Motor neuron (in vitro differentiated cells): ENCODE data around the gene RPA1. TPM values are rescaled to one million over a fixed set of nuclear protein-coding genes. Genes with fewer than 3 reads are reported as not detected.
A peak's percentile ranks its signal among the peaks of the same experiment; 100 is the strongest.

Experiments
- ATAC-seq, 8 experiments: fragments of 200-7000 bp; cut with Tn5 transposase; replicated peaks in 6 of 8; 2 replicates each; pipeline ENCODE4 v1.8.0; 2021; ENCODE audit warnings: mild to moderate bottlenecking in 8 of 8, moderate library complexity in 8 of 8
- H3K27ac ChIP-seq, 2 donors: fragments of 250-450 bp; sonication (Bioruptor Pico); 2 replicates each; pipeline ENCODE4 v1.9.0; 2021; ENCODE audit warnings: antibody characterized with exemption in 2 of 2, mild to moderate bottlenecking in 2 of 2, moderate library complexity in 1 of 2
- H3K4me1 ChIP-seq, 2 donors: fragments of 250-450 bp; sonication (Bioruptor Pico); replicated peaks in 1 of 2; 2 replicates each; pipeline ENCODE4 v1.6.1; 2021; ENCODE audit warnings: antibody characterized with exemption in 2 of 2, mild to moderate bottlenecking in 2 of 2, moderate library complexity in 1 of 2
- H3K4me3 ChIP-seq, 5 donors: fragments of 250-450 bp; sonication (Bioruptor Pico); 2 replicates each; pipeline ENCODE4 v1.9.0; 2021; ENCODE audit warnings: antibody characterized with exemption in 5 of 5, mild to moderate bottlenecking in 5 of 5, moderate library complexity in 4 of 5
- WGBS, 10 experiments: fragments of 450-650 bp; shearing (Covaris generic); methylation state at CpG; one replicate each; pipeline ENCODE4 v1.0.0; 2022; 5-methylcytosine and 5-hydroxymethylcytosine counted together
- in situ Hi-C, 9 experiments: fragments of 400-800 bp; cut with MboI; loops; one replicate each; pipeline ENCODE4 v1.15.0; 2021; ENCODE audit warnings: low sequenced_read_pairs in 9 of 9, low pct_unique_long_range_greater_than_20kb in 2 of 9; ENCODE audit not compliant: unreplicated experiment in 9 of 9
- total RNA-seq, 8 experiments: library from RNA; unstranded; fragments of 300-600 nt; gene quantifications; 2 replicates each; pipeline versions ENCODE4 v1.2.3 to v1.2.4, GENCODE V29; 2022

Gene RPA1
- total RNA-seq, 8 experiments from 2014 or later: 7.9 to 52.8 (median 16.9) TPM

DNA sequence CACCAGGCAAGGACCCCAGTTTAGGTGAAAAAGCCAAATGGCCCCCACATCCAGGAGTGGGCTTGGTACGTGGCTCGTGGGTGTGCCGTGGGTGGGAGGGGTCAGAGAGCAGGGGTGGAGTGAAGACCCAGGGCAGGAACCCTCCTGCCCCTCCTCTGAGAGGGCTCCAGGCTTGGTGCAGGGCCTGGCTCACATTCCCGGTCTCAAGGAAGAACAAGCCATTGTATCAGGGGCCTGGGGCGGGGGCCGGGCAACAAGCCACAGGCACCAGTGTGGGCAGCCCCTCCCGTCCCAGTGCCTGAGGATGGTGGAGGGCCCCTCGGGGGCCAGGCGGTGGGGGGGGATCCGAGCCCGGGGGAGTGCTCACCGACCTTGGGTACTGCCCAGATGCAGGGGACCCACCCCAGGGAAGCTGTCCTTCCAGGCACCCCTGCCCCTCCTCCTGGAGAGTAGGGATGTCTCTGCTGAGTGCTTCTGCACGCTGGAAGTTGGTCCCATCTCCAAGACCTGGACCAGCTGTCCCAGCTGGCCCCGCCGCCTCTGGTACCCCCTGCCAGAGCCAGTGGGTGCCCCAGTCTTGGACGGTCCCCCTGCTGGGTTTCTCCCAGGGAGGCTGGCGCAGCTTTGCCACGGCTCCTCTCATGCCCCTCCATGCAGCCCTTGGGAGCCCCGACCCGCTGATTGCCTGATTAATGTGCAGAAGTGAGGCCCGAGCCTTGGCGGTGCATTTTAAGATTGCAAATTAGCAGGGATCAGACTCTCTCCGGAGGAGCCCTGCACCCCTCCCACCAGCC lies 111.7 kb downstream of the RPA1 start:
- Histone ChIP-seq H3K4me3 (no peak overlapping the region), H3K4me1 (peaks cover 35 to 39% of the 10 kb centered on the region in 2 donors), H3K27ac (no peak overlapping the region)
- 50% methylated on average over 4 of the region's 23 CpGs; no CpG with 5 or more reads in 9 of the 10 experiments for WGBS, 10 experiments
- peak in 6 of 8 experiments; percentile 49 to 70 (median 66) for ATAC-seq
- in situ Hi-C loops: no loop called here

DNA sequence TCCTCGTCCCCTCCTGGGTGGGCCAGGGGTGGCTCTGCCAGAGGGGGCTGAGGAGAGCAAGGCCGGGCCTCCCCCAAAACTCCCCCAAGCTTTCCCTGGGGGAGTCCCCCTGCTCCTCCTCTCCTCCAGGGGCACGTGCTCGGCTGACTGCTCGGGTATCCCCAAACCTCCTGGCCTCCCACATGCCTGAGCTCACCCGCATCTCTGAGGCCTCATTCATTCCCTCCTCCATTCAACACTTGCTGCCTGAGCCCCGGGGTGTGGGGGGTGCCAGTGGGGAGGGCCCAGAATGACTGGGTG lies 112.2 kb downstream of the RPA1 start:
- in situ Hi-C loops: no loop called here
- peak overlapping the region in 1 of 2 donors; percentile 21 for H3K27ac ChIP-seq
- peak in 4 of 8 experiments; percentile 3 to 23 (median 16) for ATAC-seq

DNA sequence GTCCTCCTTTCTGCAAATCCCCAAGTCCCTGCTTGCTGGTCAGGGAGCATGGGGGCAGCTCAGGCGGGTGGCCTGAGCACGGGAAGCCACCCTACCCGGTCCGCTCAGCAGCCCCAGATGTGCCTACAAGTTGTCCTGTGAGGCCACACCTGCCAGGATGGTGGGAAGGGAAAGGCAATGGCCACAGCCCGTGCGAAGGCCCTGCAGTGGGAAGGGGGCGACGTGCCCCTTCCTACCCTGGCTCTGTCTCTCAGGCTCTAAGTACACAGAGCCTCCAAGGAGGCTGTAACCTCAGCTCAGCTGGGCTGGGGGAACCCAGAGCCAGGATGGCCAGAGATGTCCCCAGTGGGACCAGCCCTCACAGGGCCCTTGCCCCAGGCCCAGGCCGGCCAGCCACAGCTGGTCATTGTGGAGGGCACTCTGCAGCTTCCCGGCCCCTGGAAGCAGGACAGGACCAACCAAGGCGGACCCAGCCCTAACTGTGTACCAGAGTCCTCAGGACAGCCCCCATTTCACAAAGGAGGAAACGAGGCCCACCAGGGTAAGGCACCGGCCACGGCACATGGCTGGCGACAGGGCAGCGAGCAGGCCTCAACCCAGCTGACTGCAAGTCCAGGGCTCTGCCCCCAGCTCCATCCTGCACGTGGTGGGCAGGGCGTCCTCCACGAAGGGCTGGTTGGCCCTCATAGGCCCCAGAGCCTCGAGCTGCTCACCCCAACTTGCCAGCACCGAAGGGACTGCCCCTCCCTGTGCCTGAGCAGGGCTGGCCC lies 113.0 kb downstream of the RPA1 start:
- Histone ChIP-seq H3K4me1 (peaks cover 45 to 49% of the 10 kb centered on the region in 2 donors), H3K27ac (no peak overlapping the region), H3K4me3 (no peak overlapping the region)
- in situ Hi-C loops: no loop called here
- WGBS, 10 experiments: 0 to 100% (median 80%) methylated on average over 1 to 6 of the region's 21 CpGs; no CpG with 5 or more reads in 6 of the 10 experiments
- no peak for ATAC-seq

More for the DNA sequence above, 112.2 kb downstream of the RPA1 start:
- no CpG with 5 or more reads among the region's 7 CpGs for WGBS, 10 experiments
- peaks cover 37 to 41% of the 10 kb centered on the region in 2 donors for H3K4me1 ChIP-seq
- no peak overlapping the region for H3K4me3 ChIP-seq

DNA sequence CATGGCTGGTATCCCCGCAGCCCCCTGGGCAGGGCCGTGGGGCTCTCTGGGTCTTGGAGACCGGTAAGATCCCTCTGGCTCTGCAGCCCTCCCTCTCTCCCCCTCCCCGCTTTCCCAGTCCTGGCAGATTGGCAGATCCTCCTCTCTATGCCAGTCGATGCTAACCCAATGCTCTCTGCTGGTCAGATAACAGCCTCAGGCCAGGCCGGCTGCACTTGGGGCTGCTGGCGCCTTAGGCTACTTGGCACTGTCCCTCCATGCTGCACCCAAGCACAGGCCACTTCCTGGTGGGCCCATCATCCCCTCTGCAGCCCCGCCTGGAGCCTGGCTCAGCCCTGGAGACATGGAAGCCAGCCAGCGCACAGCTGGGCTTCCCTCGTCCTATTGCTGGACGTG lies 113.6 kb downstream of the RPA1 start:
- Histone ChIP-seq H3K27ac (no peak overlapping the region), H3K4me1 (peaks cover 51 to 55% of the 10 kb centered on the region in 2 donors), H3K4me3 (no peak overlapping the region)
- no peak for ATAC-seq
- 17 to 100% (median 80%) methylated on average over 1 to 4 of the region's 11 CpGs; no CpG with 5 or more reads in 5 of the 10 experiments for WGBS, 10 experiments
- in situ Hi-C loops: no loop called here

DNA sequence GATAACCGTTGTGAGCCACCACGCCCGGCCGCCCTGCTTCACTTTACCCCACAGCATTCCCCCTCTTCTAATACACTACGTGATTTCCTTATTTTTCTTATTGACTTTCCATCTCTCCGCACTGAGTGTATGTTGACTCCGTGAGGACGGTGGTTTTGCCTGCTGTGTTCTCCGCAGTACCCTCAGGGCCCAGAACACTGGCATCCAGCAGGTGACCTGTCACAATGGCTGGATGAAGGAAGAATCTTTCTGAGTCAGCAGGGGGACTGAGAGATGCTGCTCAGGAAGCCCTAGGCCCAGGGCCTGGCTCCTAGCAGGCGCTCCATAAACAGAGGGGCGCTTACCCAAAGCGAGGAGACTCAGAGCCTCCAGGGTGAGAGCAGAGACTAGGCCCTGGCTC lies 115.8 kb downstream of the RPA1 start:
- ATAC-seq: peak in 1 of 8 experiments; percentile 7
- peaks cover 37 to 43% of the 10 kb centered on the region in 2 donors for H3K4me1 ChIP-seq
- peak overlapping the region in 1 of 2 donors; percentile 45 for H3K27ac ChIP-seq
- in situ Hi-C loops: no loop called here
- 57 to 100% (median 80%) methylated on average over 1 to 12 of the region's 12 CpGs; no CpG with 5 or more reads in 3 of the 10 experiments for whole genome bisulfite sequencing, 10 experiments
- no peak overlapping the region for H3K4me3 ChIP-seq

DNA sequence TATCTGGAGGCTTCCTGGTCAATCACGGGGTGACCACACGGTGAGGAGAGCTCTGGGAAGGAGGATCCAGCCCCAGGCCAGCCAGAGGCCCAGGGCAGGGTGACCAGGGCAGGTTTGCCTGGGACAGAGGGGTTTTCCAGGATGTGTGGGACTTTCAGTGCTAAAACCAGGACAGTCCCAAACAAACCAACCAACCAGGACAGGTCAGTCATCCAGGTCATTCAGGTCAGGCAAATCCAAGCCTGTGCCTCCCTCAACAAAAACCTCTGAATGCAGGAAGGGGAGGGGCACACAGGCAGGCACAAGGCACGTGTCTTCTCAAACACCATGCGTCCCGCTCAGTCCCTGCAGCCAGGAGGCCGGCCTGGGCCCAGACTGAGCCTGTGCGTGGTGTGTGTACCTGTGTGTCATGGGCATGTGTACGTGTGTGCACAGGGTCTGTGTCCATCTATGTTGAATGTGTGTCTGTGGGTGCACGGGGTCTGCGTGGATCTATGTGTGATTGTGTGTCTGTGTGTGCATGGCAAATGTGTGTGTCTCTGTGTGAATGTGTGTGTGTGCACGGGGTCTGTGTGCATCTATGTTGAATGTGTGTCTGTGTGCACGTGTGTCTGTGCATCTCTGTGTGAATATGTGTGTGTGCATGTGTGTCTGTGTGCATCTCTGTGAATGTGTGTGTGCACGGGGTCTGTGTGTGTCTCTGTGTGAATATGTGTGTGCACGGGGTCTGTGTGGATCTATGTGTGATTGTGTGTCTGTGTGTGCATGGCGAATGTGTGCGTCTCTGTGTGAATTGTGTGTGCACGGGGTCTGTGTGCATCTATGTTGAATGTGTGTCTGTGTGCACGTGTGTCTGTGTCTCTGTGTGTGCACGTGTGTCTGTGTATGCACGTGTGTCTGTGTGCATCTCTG lies 116.5 kb downstream of the RPA1 start:
- Histone ChIP-seq H3K27ac (peak overlapping the region in 1 of 2 donors; percentile 45), H3K4me1 (peaks cover 31 to 36% of the 10 kb centered on the region in 2 donors), H3K4me3 (no peak overlapping the region)
- 25 to 100% (median 75%) methylated on average over 1 to 7 of the region's 20 CpGs; no CpG with 5 or more reads in 3 of the 10 experiments for WGBS, 10 experiments
- ATAC-seq: peak in 6 of 8 experiments; percentile 2 to 32 (median 17)
- in situ Hi-C loops: no loop called here

DNA sequence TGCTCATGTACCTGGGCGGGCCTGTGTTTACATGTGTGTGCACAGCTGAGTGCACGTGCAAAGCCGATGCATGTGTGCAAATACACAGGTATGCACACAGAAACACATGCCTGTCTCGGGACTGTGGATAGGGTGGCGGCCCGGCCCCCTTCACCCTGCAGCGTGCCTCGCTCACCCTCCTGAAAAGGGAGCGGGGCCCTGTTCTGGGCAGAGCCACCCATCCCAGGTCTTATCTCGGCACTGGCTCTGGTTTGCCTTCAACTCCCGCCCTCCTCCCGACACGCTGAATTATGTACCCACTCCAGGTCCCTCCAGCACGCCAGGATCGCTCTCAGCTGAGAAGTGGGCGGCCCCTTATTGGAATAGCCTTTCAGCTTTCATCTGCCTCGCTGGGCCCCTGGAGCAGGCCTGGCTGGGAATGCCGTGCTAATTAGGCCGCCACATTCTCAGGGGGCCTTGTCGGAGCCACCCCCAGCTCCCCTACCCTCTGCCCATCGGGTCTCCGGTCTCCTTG lies 117.5 kb downstream of the RPA1 start:
- WGBS, 10 experiments: 37 to 87% (median 66%) methylated on average over 3 to 7 of the region's 22 CpGs; no CpG with 5 or more reads in 6 of the 10 experiments
- H3K27ac ChIP-seq: peak overlapping the region; percentile 55 to 70
- in situ Hi-C loops: no loop called here
- no peak overlapping the region for H3K4me3 ChIP-seq
- peak in 6 of 8 experiments; percentile 32 to 88 (median 81) for ATAC-seq
- peaks cover 21 to 26% of the 10 kb centered on the region in 2 donors for H3K4me1 ChIP-seq

DNA sequence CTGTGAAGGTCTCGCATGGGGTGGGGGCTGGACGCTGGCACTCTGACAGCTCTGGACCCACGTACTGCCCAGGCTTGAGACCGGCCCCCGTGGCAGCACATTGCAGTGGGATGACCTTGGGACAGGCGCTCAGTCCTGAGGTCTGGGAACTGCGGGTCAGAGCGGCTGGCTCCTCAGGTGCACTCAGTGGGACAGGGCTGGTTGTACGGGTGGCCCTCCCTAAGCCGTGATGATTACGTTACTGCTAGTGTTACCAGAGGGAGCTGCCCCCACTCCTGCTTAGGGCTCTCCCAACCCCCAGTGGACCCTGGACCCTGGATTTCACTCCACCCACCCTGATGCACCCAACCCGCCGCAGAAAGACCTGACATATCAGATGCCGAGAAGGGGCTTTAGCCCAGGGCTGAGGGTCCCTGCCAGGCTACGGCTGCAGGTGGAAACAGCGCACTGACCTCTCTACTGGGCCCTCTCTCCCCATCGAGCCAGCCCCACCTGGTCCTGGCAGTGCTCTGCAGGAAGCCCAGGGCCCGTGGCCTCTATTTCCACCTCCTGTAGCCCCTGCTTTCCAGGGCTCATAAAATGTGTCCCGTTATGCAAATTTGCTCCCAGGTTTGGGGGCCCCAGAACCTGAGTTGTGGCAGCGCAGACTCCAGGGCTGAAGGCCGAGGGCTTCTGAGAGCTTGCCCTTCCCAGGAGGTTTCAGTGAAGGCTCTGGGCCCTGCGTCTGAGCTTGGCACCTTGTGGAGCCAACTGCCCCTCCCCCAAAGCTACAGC lies 118.1 kb downstream of the RPA1 start:
- ATAC-seq: peak in 5 of 8 experiments; percentile 48 to 61 (median 59)
- Histone ChIP-seq H3K4me3 (no peak overlapping the region), H3K27ac (peak overlapping the region; percentile 55 to 70), H3K4me1 (peaks cover 21 to 24% of the 10 kb centered on the region in 2 donors)
- in situ Hi-C loops: no loop called here
- 40 to 90% (median 85%) methylated on average over 1 to 4 of the region's 22 CpGs; no CpG with 5 or more reads in 7 of the 10 experiments for WGBS, 10 experiments

DNA sequence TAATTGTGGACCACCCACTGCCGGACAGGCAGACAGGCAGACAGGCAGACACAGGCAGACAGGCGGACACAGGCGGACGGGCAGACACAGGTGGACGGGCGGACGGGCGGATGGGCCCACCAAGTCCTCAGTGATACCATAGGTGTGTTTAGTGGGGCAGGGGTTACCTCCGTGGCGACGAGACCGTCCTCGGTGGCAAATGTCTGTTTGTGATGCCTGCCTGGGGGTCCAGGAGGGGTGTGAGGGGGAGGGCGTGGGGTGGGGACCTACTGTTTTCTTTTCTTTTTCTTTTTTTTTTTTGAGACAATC lies 118.7 kb downstream of the RPA1 start:
- no peak for ATAC-seq
- no peak overlapping the region for H3K4me3 ChIP-seq
- H3K27ac ChIP-seq: no peak overlapping the region
- in situ Hi-C loops: no loop called here
- 80 to 92% methylated on average over 2 to 5 of the region's 14 CpGs; no CpG with 5 or more reads in 8 of the 10 experiments for WGBS, 10 experiments
- peaks cover 21 to 24% of the 10 kb centered on the region in 2 donors for H3K4me1 ChIP-seq
